Upper lobe of left lung (tissue), 6 donors: ENCODE results near the gene DNAJB2. TPM values are rescaled to one million over a fixed set of nuclear protein-coding genes. Genes with fewer than 3 reads are reported as not detected.
A peak's percentile ranks its signal among the peaks of the same experiment; 100 is the strongest.

Source experiments
- ATAC-seq, 2 donors: fragments of 200-7000 bp; cut with Tn5 transposase; one replicate each; pipeline ENCODE4 v1.9.1; 2022; ENCODE audit warnings: mild to moderate bottlenecking in 2 of 2, moderate library complexity in 2 of 2; ENCODE audit not compliant: low FRiP score in 2 of 2
- DNase-seq, 2 donors: peaks; one replicate each; pipeline ENCODE4 v3.0.0-alpha.2; 2019 to 2020
- H3K27ac ChIP-seq, 4 donors: fragments of 200-600 bp; sonication (generic); one replicate each; pipeline ENCODE4 v1.5.1; 2016 to 2019
- H3K27me3 ChIP-seq, 4 donors: fragments of 200-600 bp; sonication (generic); one replicate each; pipeline ENCODE4 v1.5.1; 2017 to 2019
- H3K36me3 ChIP-seq, 4 donors: fragments of 200-600 bp; sonication (generic); one replicate each; pipeline ENCODE4 v1.5.1; 2016 to 2019
- H3K4me1 ChIP-seq, 4 donors: fragments of 200-600 bp; sonication (generic); one replicate each; pipeline ENCODE4 v1.5.1; 2018 to 2019
- H3K4me3 ChIP-seq, 4 donors: fragments of 200-600 bp; sonication (generic); one replicate each; pipeline ENCODE4 v1.5.1; 2017 to 2019; ENCODE audit warnings: mild to moderate bottlenecking in 2 of 4, moderate library complexity in 1 of 4
- H3K9me3 ChIP-seq, 4 donors: fragments of 200-600 bp; sonication (generic); one replicate each; pipeline ENCODE4 v1.5.1; 2018 to 2019
- CTCF ChIP-seq, 6 experiments: fragments of 450-650 bp in 4 of 6; fragments of 200-600 bp in 2 of 6; sonication (generic) in 2 of 6; IDR thresholded peaks; one replicate each; pipeline ENCODE4 v1.5.1; 2016 to 2019; ENCODE audit warnings: antibody characterized with exemption in 6 of 6
- EP300 ChIP-seq, 4 donors: sonication (generic); formaldehyde crosslinking; IDR thresholded peaks; one replicate each; pipeline ENCODE4 v1.5.1; 2017; ENCODE audit warnings: antibody characterized with exemption in 4 of 4, control low read depth in 2 of 4
- POLR2A ChIP-seq, 4 donors: fragments of 450-650 bp; IDR thresholded peaks; one replicate each; pipeline ENCODE4 v1.5.1; 2016 to 2017; ENCODE audit warnings: antibody characterized with exemption in 4 of 4, mild to moderate bottlenecking in 2 of 4
- POLR2AphosphoS5 ChIP-seq, 2 donors: sonication (generic); formaldehyde crosslinking; IDR thresholded peaks; one replicate each; pipeline ENCODE4 v1.5.1; 2017; ENCODE audit warnings: antibody characterized with exemption in 2 of 2
- WGBS, 2 donors: methylation state at CpG; one replicate each; pipeline ENCODE4 v1.1.5; 2017 to 2018; 5-methylcytosine and 5-hydroxymethylcytosine counted together
- total RNA-seq, 6 donors: library from RNA; depleted of rRNA in 4 of 6; stranded (reverse); fragments of >200 nt in 4 of 6; gene quantifications; one replicate each; pipeline versions ENCODE4 v1.1.0 to v1.2.1, GENCODE V29; 2016 to 2021
- donor health status: DM: no; HTN: no; CAD: no; lungs with moderate emphysema.
- donor health status: DM: no; HTN: yes; CAD: no; lungs with severe emphysema.

Gene DNAJB2
- total RNA-seq, 6 donors from 2014 or later: 58.6 to 86.1 (median 75.5) TPM

DNA sequence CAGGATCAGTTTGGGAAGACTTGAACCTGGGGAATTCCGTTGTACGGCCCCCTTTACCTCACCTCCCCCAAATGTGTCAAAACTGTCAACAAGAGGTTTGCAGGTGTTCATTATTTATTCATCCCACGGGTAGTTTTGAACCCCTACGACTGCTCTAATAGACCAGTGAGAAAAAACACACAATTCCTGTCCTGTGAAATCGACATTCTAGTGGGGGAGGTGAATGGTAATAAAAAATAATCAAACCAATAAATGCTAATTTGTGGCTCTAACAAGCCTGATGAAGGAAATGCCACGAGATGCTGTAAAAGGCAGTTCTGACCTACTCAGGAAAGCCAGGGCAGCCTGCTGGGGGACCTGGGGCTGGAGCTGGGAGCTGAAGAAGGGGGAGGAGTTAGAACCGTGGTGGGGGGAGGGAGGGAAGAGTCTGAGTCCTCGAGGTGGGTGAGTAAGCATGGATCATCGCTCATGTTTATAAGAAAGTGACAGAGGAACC lies 463 bp upstream of the DNAJB2 start:
- ATAC-seq (no peak), DNase-seq (no peak)
- peaks cover 22 to 29% (median 24%) of the 10 kb centered on the region in 4 donors for H3K4me1 ChIP-seq
- H3K27ac ChIP-seq: peak overlapping the region; percentile 96 to 100 (median 98)
- peaks cover 10 to 34% (median 28%) of the 10 kb centered on the region in 4 donors for H3K36me3 ChIP-seq
- H3K9me3 ChIP-seq: no peaks in the 10 kb centered on the region
- 11 to 19% methylated on average over 9 of the region's 9 CpGs for WGBS, 2 donors
- TF ChIP-seq POLR2AphosphoS5 (IDR thresholded peaks at IDR 0.05): no peak
- no peak for TF ChIP-seq CTCF (IDR thresholded peaks at IDR 0.05)
- no peak for TF ChIP-seq POLR2A (IDR thresholded peaks at IDR 0.05)
- TF ChIP-seq EP300 (IDR thresholded peaks at IDR 0.05): no peak
- H3K27me3 ChIP-seq: no peaks in the 10 kb centered on the region
- peak overlapping the region in 3 of 4 donors; percentile 62 to 78 (median 65) for H3K4me3 ChIP-seq

- TF ChIP-seq CTCF (IDR thresholded peaks at IDR 0.05): no peak
- TF ChIP-seq POLR2A (IDR thresholded peaks at IDR 0.05): no peak
- TF ChIP-seq POLR2AphosphoS5 (IDR thresholded peaks at IDR 0.05): no peak
- no peak for TF ChIP-seq EP300 (IDR thresholded peaks at IDR 0.05)
- DNase-seq: no peak
- 41 to 53% methylated on average over 10 to 12 of the region's 12 CpGs for WGBS, 2 donors
Measured at GRCh38 chr2:219279916-219280516, 850 bp downstream of the DNAJB2 start.

DNA sequence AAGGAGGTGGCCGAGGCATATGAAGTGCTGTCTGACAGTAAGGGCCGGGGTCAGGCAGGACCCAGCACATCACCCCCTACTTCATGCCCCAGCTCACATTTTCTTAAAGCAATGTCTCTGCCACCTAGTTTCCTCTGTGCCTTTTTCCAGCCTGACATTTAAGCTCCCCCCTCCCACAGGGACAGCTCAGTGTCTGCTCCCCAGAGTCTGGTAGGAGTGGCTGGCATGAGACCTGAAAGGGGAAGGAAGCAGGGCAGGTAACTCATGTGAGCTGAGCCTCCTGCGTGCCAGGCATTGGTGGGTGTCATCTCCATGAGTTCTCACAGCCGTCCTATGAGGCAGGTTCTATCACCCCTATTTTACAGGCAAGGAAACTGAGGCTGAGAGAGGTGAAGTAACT lies 1.5 kb downstream of the DNAJB2 start:
- Histone ChIP-seq H3K4me3 (no peak overlapping the region), H3K4me1 (peaks cover 22 to 29% (median 24%) of the 10 kb centered on the region in 4 donors), H3K9me3 (no peaks in the 10 kb centered on the region), H3K27ac (peak overlapping the region in 3 of 4 donors; percentile 97 to 100 (median 98)), H3K36me3 (peaks cover 17 to 53% (median 47%) of the 10 kb centered on the region in 4 donors), H3K27me3 (no peaks in the 10 kb centered on the region)
- ATAC-seq: no peak
- no peak for TF ChIP-seq POLR2A (IDR thresholded peaks at IDR 0.05)
- no peak for DNase-seq
- WGBS, 2 donors: 90 to 94% methylated on average over 2 to 4 of the region's 4 CpGs

More at GRCh38 chr2:219279916-219280516, 850 bp downstream of the DNAJB2 start:
- H3K36me3 ChIP-seq: peaks cover 17 to 47% (median 41%) of the 10 kb centered on the region in 4 donors
- no peaks in the 10 kb centered on the region for H3K27me3 ChIP-seq
- ATAC-seq: no peak
- peak overlapping the region; percentile 60 to 78 (median 64) for H3K4me3 ChIP-seq
- no peaks in the 10 kb centered on the region for H3K9me3 ChIP-seq
- peaks cover 22 to 29% (median 24%) of the 10 kb centered on the region in 4 donors for H3K4me1 ChIP-seq
- H3K27ac ChIP-seq: peak overlapping the region; percentile 96 to 100 (median 98)

DNA sequence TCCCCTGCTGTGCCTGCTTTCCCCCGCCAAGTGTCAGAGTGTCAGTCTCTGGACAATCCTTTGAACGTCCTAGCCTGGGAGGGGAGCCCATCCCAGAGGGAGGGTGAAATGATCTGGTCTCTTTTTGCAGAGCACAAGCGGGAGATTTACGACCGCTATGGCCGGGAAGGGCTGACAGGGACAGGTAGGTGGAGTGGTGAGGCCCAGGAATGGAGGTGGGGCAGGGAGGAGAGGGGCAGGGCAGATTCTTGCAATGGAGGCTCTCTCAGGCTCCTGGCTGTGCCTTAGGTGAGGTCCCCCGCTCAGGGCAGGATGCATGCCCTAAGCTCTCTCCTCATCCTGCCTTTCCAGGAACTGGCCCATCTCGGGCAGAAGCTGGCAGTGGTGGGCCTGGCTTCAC lies 2.4 kb downstream of the DNAJB2 start:
- Histone ChIP-seq H3K27ac (no peak overlapping the region), H3K4me1 (peaks cover 22 to 29% (median 24%) of the 10 kb centered on the region in 4 donors), H3K27me3 (no peaks in the 10 kb centered on the region), H3K4me3 (no peak overlapping the region), H3K9me3 (no peaks in the 10 kb centered on the region), H3K36me3 (peaks cover 17 to 60% (median 53%) of the 10 kb centered on the region in 4 donors)
- DNase-seq (no peak), ATAC-seq (no peak)
- no peak for TF ChIP-seq EP300 (IDR thresholded peaks at IDR 0.05)
- no peak for TF ChIP-seq POLR2A (IDR thresholded peaks at IDR 0.05)
- no peak for TF ChIP-seq POLR2AphosphoS5 (IDR thresholded peaks at IDR 0.05)
- no peak for TF ChIP-seq CTCF (IDR thresholded peaks at IDR 0.05)
- 75 to 85% methylated on average over 2 to 8 of the region's 8 CpGs for whole genome bisulfite sequencing, 2 donors

- Histone ChIP-seq H3K4me1 (peaks cover 22 to 29% (median 24%) of the 10 kb centered on the region in 4 donors), H3K27me3 (no peaks in the 10 kb centered on the region), H3K4me3 (no peak overlapping the region), H3K36me3 (peaks cover 17 to 64% (median 54%) of the 10 kb centered on the region in 4 donors), H3K27ac (no peak overlapping the region), H3K9me3 (no peaks in the 10 kb centered on the region)
- 88 to 92% methylated on average over 5 of the region's 5 CpGs for WGBS, 2 donors
- DNase-seq (no peak), ATAC-seq (no peak)
- TF ChIP-seq CTCF (IDR thresholded peaks at IDR 0.05): no peak
- no peak for TF ChIP-seq POLR2A (IDR thresholded peaks at IDR 0.05)
- TF ChIP-seq POLR2AphosphoS5 (IDR thresholded peaks at IDR 0.05): no peak
- TF ChIP-seq EP300 (IDR thresholded peaks at IDR 0.05): no peak
Measured at GRCh38 chr2:219282375-219282774, 3.2 kb downstream of the DNAJB2 start.
